GM12892 (cell line): Measurements from ENCODE around the gene DENND6B.

Experiments used
- POLR2A ChIP-seq: IDR thresholded peaks from 2 replicates; pipeline ENCODE4 v1.6.1; 2011; ENCODE audit warnings: low read depth, low read length, control low read depth
- POLR2AphosphoS5 ChIP-seq: IDR thresholded peaks from 2 replicates; pipeline ENCODE4 v1.6.1; 2011; ENCODE audit warnings: low read depth, low read length, control low read depth
- TAF1 ChIP-seq: IDR thresholded peaks from 2 replicates; pipeline ENCODE4 v1.6.1; 2011; ENCODE audit warnings: low read depth, mild to moderate bottlenecking, control low read depth, low read length, borderline replicate concordance

- TF ChIP-seq POLR2A (no peak), POLR2AphosphoS5 (no peak), TAF1 (no peak)
Measured at GRCh38 chr22:50269970-50270665, 56.7 kb downstream of the DENND6B start, which contains the start of gene MAPK11.
